GM19043 (cell line): ENCODE data around the gene SCYGR7.
"Not testable (repeated sequence)": the region's sequence is repeated elsewhere in the genome, so short reads cannot be mapped to it uniquely, and the experiment has no call there.

Experiments
- ATAC-seq: cut with Tn5 transposase; IDR thresholded peaks from one replicate; pipeline ENCODE4 v1.9.1; 2021; ENCODE audit warnings: low read depth; ENCODE audit not compliant: unreplicated experiment

Gene SCYGR7, protein sequence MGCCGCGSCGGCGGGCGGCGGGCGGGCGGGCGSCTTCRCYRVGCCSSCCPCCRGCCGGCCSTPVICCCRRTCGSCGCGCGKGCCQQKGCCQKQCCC

GRCh38 chr2:227728035-227728434 is at the start of gene SCYGR7:
TSS of gene SCYGR7 (plus strand) at chr2:227728335. CDS start at chr2:227728335, 0 bp downstream.
- no peak for ATAC-seq

DNA sequence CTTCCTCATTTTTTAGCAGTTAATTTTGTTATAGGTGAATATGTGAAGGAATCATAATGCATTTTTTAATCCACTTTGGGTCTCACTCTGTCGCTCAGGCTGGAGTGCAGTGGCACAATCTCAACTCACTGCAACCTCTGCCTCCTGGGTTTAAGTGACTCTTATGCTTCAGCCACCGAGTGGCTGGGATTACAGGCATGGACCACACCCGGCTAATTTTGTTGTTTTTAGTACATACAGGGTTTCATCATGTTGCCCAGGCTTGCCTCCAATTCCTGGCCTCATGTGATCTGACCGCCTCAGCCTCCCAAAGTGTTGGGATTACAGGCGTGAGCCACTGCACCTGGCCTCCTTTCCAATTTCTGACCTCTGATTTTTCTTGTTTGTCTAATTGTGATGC is 43.9 kb upstream of the SCYGR7 start:
- ATAC-seq, result no peak

DNA sequence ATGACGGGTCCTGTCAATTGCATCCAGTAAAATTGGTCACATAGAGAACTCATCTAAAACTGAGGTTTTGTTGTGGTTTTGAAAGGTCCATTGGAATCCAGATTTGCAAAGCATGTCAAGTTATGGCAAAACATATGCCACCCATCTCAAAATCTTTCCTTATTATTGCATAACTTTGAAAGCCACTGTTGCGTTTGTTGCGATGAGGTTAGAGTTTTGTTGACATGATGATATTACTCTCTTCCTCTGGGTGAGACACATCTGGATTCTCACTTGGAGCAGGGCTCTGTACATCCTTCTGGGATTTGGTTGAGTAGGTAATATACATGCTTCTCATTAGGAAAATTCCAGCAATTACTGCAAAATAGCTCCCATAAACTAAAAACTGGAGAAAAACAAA is 40.9 kb upstream of the SCYGR7 start:
- no peak for ATAC-seq

DNA sequence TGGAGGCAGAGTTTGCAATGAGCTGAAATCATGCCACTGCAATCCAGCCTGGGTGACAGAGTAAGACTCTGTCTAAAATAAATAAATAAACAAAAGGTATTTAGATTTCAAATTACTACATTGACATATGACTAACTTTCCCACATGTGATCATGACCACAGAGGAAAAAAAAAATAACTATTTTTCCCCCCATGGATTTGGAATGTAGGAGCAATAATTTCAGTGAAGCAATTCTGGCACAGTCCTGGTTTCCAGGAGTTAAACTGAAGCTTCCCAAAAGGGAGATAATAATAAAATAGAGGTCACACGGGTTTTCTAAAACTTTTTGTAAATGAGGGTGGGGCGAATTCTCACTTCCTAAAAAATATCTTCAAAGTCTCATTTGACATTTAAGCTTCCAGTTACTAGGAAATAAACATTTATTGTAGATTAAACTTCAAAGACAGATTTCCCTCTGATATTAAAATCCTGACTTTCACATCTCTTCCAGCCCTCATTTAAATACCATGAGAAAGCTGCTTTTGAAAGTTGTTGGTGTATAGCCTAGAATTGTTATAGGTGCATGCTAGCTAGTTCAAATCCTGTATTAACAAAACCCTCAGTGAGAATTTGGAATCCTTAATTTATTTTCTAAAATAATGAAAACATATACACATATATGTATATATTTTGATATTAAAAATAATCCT is 31.0 kb upstream of the SCYGR7 start:
- ATAC-seq, result no peak

DNA sequence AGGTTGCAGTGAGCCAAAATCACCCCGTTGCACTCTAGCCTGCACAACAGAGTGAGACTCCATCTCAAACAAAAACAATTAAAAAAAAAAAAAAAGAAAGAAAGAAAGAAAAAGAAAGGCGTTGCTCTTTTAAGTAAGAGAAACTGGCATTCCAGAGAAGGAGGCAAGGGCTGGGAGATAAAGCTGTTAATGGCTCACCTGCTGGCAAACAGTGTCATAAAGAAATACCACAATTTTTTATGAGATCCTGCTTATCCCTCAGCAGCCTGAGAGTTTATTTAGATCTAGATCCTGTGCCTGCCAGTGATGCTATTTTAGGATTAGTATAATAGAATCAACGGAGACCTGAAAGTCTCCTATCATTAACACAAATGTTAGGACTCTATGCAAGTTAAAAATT is 26.6 kb upstream of the SCYGR7 start:
- ATAC-seq, result no peak

DNA sequence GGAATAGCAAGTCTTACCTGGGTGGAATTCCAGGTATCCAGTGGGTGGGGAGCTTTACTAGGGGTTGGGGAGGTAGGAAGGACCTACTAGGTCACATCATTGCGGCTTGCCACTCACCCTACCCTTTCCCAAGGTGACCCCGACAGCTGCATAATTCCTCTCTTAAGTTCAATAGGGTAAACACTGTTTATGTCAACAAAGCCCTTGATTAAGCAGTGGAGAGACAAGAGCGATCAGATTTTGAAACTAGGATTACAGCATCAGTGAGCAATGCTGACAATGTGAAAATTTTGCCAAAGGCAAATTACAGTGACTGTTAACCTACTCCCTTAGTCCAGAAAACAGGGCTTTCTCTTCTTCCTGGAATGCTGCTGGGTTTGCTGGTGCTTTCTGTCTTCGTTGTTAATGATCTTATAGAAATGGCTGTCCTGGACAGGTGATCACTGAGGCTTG is 24.8 kb upstream of the SCYGR7 start:
- no peak for ATAC-seq

GRCh38 chr2:227703961-227704360 is 24.2 kb upstream of the SCYGR7 start:
- no peak for ATAC-seq

GRCh38 chr2:227706859-227707258 is 21.3 kb upstream of the SCYGR7 start:
- ATAC-seq, result no peak

- ATAC-seq, result no peak
Measured at GRCh38 chr2:227707390-227707789, 20.7 kb upstream of the SCYGR7 start.

DNA sequence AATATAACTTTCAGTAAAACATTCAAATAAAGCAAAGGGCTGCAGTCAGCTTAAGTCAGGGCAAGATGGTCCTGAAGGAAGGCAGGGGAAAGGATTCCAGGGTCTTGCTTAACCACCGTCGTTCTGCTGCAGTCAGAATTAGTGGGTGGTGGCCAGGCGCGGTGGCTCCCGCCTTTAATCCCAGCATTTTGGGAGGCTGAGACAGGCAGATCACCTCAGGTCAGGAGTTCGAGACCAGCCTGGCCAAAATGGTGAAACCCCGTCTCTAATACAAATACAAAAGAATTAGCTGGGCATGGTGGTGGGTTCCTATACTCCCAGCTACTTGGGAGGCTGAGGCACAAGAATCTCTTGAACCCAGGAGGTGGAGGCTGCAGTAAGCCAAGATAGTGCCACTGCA is 17.1 kb upstream of the SCYGR7 start:
- no peak for ATAC-seq

- no peak for ATAC-seq
Measured at GRCh38 chr2:227713291-227713690, 14.8 kb upstream of the SCYGR7 start.

- no peak for ATAC-seq
Measured at GRCh38 chr2:227716501-227716900, 11.6 kb upstream of the SCYGR7 start.

- ATAC-seq, result no peak
Measured at GRCh38 chr2:227717687-227718567, 10.2 kb upstream of the SCYGR7 start, which contains the start of gene SLC19A3. TSS of gene SLC19A3 (minus strand) at chr2:227718028. CDS start at chr2:227702318, 15,710 bp downstream.

DNA sequence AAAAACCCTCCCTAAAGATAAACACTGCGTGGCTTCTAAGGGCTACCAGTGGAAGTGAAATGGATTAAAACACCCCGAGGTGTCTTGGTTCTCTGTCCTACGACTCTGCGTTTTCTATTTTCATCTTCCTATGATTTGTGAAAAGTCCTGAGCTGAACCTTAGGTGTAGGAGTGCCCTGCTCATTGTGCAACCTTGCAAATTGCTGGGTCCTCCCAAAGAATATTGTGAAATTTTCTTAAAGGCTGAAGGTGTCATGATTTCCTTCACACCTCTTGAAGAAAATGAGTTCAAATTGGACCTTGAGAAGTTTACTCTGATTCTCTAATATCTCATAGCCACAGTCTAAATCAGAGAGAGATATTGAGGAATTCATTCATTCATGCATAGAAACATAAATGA is 8.5 kb upstream of the SCYGR7 start:
- no peak for ATAC-seq

GRCh38 chr2:227720680-227721079 is 7.5 kb upstream of the SCYGR7 start:
- no peak for ATAC-seq

DNA sequence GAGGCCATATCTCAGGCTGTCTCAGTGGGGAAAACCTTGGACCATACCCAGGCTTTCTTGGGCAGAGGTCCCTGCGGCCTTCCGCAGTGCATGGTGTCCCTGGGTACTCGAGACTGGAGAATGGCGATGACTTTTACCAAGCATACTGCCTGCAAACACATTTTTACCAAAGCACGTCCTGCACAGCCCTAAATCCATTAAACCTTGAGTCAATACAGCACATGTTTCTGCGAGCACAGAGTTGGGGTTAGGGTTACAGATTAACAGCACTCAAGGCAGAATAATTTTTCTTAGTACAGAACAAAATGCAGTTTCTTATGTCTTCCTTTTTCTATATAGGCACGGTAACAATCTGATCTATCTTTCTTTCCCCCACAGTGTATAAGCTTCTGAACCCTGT is 5.3 kb upstream of the SCYGR7 start:
- not testable (repeated sequence) for ATAC-seq

GRCh38 chr2:227724394-227725039 is 3.6 kb upstream of the SCYGR7 start, which contains the start of gene SCYGR6:
TSS of gene SCYGR6 (minus strand) at chr2:227724757. CDS start at chr2:227724757, 0 bp downstream.
- ATAC-seq, result no peak

DNA sequence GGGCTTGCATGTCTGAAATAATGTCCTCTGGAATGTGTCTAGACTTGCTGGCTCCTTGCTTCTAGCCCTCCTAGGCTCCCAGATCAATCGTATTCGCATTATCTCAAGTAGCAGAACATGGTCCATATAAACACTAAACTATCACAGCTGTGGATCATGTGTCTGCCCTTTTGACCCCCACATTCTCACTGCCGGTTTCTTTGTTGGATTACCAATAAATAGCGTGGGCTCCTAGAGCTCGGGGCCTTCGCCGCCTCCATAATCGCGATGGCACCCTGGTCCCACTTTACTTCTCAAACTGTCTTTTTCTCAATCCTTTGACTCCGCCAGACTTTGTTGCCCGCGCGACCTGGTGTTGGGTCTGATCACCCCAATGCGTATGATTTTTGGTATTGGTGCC is 11.2 kb downstream of the SCYGR7 start:
- no peak for ATAC-seq

DNA sequence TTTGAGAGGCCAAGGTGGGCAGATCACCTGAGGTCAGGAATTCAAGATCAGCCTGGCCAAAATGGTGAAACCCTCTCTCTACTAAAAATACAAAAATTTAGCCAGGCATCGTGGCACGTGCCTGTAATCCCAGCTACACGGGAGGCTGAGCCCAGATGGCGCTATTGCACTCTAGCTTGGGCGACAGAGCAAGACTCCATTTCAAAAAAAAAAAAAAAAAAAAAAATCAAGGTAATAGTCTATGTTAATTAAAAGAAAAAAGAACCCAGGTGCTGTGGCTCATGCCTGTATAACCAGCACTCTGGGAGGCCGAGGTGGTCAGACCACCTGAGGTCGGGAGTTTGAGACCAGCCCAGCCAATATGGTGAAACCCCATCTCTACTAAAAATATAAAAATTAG is 12.6 kb downstream of the SCYGR7 start:
- ATAC-seq, result not testable (repeated sequence)

- no peak for ATAC-seq
Measured at GRCh38 chr2:227745594-227745993, 17.5 kb downstream of the SCYGR7 start, which contains the start of gene SCYGR8. TSS of gene SCYGR8 (plus strand) at chr2:227745894. CDS start at chr2:227745894, 0 bp downstream.

- ATAC-seq, result no peak
Measured at GRCh38 chr2:227748079-227748478, 19.9 kb downstream of the SCYGR7 start.
